ENCODE data around the gene SCAND1.

Gene SCAND1

DNA sequence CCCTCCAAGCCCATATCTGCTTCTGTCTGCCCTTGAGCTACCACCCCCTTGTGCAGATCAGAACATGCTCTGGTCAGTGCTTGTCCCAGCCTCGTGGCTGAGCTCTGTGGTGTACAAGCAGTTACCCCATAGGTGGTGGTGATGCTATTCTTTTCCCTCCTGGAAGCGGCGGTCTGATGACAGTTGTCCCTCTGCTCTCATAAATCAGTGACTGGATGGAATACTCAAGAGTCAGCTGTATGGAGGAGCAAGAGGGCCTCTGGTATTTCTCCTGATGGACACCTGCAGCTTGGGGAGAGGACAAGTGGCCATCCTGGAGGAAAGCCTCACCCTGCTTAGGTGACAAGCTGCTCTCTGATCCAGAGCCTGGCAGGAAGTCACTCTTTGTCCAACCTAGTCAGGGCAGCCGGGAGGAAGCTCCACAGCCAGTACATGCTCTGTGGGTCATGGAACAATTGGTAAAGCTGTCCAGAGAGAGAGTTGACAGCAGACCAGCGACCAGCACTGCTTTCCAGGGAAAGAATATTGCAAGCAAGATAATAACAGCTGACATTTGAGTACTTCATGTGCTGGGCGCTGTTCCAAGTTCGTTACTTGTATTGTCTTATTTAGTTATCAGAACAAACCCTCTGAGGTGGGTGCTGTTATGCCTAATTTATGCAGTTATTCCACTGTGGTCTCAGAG, 47.1 kb downstream of the SCAND1 start:
- no peak for DNase-seq (ENCODE audit: low read depth in 2 of 2, low spot score in 1 of 2)

DNA sequence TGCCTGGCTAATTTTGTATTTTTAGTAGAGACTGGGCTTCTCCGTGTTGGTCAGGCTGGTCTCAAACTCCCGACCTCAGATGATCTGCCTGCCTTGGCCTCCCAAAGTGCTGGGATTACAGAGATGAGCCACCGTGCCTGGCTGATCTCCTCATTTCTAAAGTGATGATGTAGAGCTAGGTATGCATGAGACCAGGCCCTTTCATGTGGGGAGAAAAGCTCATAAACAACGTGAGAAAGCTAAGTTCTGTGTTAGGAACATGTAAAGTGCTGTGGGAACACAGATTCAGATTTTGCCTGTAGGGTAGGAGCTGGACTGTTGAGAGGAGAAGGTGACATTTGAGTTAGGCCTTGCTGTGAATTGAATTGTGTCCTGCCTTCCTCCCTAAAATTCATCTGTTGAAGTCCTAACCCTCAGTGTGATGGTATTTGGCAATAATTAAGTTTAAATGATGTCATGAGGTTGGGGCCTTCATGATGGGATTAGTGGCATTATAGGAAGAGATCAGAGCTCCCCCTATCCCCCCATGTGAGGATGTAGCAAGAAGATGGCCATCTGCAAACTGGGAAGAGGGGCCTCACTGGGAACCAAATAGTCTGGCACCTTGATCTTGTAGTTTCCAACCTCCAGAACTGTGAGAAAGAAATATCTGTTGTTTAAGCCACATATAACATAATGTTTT, 49.2 kb downstream of the SCAND1 start:
- DNase-seq (ENCODE audit: low read depth in 2 of 2, low spot score in 1 of 2), result no peak

DNA sequence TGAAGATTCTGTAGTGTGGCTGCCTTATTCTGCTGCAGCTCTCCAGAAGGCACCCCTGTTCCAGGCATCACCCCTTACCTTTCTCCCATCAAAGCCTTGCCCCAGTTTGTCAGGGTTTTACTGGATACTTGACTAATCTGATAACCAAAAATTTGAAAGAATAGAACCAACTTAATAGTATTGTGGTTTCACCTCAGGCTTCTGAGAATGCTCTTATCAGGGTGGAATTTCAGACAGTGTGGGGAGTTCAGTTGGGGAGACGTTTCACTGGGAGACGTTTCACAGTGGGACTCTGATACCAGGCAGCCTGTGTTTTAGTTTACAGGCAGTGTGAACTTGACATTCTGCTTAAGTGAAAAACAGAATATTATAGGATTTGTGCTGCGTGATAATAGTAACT, 50.5 kb downstream of the SCAND1 start:
- DNase-seq (ENCODE audit: low read depth in 2 of 2, low spot score in 1 of 2), result no peak
